ENCODE measurements around the gene ERC2. TPM values are rescaled to one million over a fixed set of nuclear protein-coding genes. Genes with fewer than 3 reads are reported as not detected.
A peak's percentile ranks its signal among the peaks of the same experiment; 100 is the strongest.
"Not testable (repeated sequence)": the region's sequence is repeated elsewhere in the genome, so short reads cannot be mapped to it uniquely, and the experiment has no call there.

Gene ERC2
- total RNA-seq, 1 donor from 2014 or later: 48.3 TPM

DNA sequence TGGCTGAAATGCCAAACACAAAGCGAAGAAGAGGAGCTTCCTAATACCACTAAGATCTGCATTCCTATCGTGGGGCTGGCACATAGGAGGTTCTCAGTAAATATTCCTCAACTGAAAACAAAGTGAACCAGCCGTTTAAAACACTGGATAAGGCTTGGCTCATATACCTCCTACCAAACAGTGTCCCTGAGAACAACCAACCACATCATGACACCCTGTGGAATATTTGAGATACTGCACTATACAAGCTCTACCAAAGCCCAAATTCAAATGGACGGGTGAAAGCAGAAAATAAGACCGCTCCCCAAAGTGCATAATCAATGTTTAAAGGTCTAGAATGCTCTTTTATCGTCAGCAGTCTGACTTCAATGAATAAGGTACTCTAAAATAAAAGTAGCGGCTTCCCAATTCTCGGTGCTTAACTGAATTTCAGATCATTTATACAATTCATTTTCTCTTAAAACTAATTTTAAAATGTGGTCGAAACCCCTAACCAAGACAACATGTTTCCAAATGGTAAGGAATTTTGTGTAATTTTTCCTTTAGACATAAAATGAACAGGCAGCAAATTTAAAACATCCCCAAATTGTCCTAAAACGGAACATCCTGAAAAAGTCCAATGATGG lies 425.8 kb downstream of the ERC2 start:
- no peak for DNase-seq
- H3K4me3 Mint-ChIP-seq (ENCODE audit: unreplicated experiment): no peak overlapping the region
- peak; percentile 55 for TF ChIP-seq CTCF (IDR thresholded peaks at IDR 0.05; ENCODE audit: partially characterized antibody, unreplicated experiment)
- H3K4me1 Mint-ChIP-seq (ENCODE audit: low read depth, unreplicated experiment): no peaks in the 10 kb centered on the region
- peaks cover 14% of the 10 kb centered on the region for H3K36me3 Mint-ChIP-seq (ENCODE audit: unreplicated experiment)
- peaks cover 3% of the 10 kb centered on the region for H3K9me3 Mint-ChIP-seq (ENCODE audit: unreplicated experiment)
- peaks cover 2% of the 10 kb centered on the region for H3K27me3 Mint-ChIP-seq (ENCODE audit: unreplicated experiment)
- no peak overlapping the region for H3K27ac Mint-ChIP-seq (ENCODE audit: unreplicated experiment)

- Mint-ChIP-seq H3K36me3 (ENCODE audit: unreplicated experiment) (no peaks in the 10 kb centered on the region), H3K4me3 (ENCODE audit: unreplicated experiment) (no peak overlapping the region), H3K4me1 (ENCODE audit: low read depth, unreplicated experiment) (no peaks in the 10 kb centered on the region), H3K27ac (ENCODE audit: unreplicated experiment) (no peak overlapping the region), H3K9me3 (ENCODE audit: unreplicated experiment) (no peaks in the 10 kb centered on the region), H3K27me3 (ENCODE audit: unreplicated experiment) (no peaks in the 10 kb centered on the region)
- no peak for TF ChIP-seq CTCF (IDR thresholded peaks at IDR 0.05; ENCODE audit: partially characterized antibody, unreplicated experiment)
- DNase-seq: no peak
These were observed 442.9 kb downstream of the ERC2 start for GRCh38 chr3:56025326-56025725.

GRCh38 chr3:56023546-56023945 lies 444.7 kb downstream of the ERC2 start:
- Mint-ChIP-seq H3K27ac (ENCODE audit: unreplicated experiment) (no peak overlapping the region), H3K4me1 (ENCODE audit: low read depth, unreplicated experiment) (no peaks in the 10 kb centered on the region), H3K36me3 (ENCODE audit: unreplicated experiment) (no peaks in the 10 kb centered on the region), H3K27me3 (ENCODE audit: unreplicated experiment) (no peaks in the 10 kb centered on the region), H3K4me3 (ENCODE audit: unreplicated experiment) (no peak overlapping the region), H3K9me3 (ENCODE audit: unreplicated experiment) (no peaks in the 10 kb centered on the region)
- TF ChIP-seq CTCF (IDR thresholded peaks at IDR 0.05; ENCODE audit: partially characterized antibody, unreplicated experiment): no peak
- DNase-seq: no peak

- no peak for DNase-seq
- Mint-ChIP-seq H3K27ac (ENCODE audit: unreplicated experiment) (no peak overlapping the region), H3K4me1 (ENCODE audit: low read depth, unreplicated experiment) (no peaks in the 10 kb centered on the region), H3K4me3 (ENCODE audit: unreplicated experiment) (no peak overlapping the region), H3K9me3 (ENCODE audit: unreplicated experiment) (peaks cover 2% of the 10 kb centered on the region), H3K27me3 (ENCODE audit: unreplicated experiment) (peaks cover 1% of the 10 kb centered on the region), H3K36me3 (ENCODE audit: unreplicated experiment) (no peaks in the 10 kb centered on the region)
- no peak for TF ChIP-seq CTCF (IDR thresholded peaks at IDR 0.05; ENCODE audit: partially characterized antibody, unreplicated experiment)
These were observed 445.6 kb downstream of the ERC2 start for GRCh38 chr3:56022619-56023018.

DNA sequence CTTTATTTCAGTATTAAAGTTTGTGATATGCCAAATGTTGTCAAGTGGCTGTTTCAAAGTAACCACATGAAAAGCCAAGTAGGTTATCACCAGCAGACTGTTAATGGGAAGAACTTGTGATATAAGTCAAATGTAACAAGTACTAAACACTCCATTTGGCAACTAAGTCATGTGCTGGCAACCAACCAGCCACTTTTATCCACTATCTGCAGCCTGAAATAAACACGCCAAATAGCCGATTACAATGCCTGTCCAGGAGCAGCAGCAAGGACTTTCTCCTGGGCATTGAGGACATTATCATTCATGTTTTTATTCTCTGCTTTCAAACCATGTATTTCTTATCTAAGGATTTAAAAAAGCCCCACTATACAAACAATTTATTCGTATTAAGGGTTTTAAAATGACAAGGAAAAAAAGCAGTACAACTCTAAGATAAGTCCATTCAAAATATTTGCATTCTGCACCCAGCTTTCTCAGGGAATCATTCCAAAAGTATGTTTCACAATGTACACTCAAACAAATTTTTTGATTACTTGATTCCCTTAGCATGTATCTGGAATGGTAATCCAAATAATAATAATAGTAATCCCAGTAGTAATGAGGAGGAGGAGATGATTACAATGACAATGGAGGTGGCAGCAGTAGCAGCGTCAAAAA lies 448.6 kb downstream of the ERC2 start:
- TF ChIP-seq CTCF (IDR thresholded peaks at IDR 0.05; ENCODE audit: partially characterized antibody, unreplicated experiment): no peak
- Mint-ChIP-seq H3K9me3 (ENCODE audit: unreplicated experiment) (peaks cover 4% of the 10 kb centered on the region), H3K4me1 (ENCODE audit: low read depth, unreplicated experiment) (no peaks in the 10 kb centered on the region), H3K27ac (ENCODE audit: unreplicated experiment) (no peak overlapping the region), H3K4me3 (ENCODE audit: unreplicated experiment) (no peak overlapping the region), H3K27me3 (ENCODE audit: unreplicated experiment) (peaks cover 2% of the 10 kb centered on the region), H3K36me3 (ENCODE audit: unreplicated experiment) (no peaks in the 10 kb centered on the region)
- no peak for DNase-seq

- not testable (repeated sequence) for H3K27me3 Mint-ChIP-seq (ENCODE audit: unreplicated experiment)
These were observed 452.9 kb downstream of the ERC2 start for GRCh38 chr3:56015374-56015773.

More at GRCh38 chr3:56015374-56015773, 452.9 kb downstream of the ERC2 start:
- not testable (repeated sequence) for H3K9me3 Mint-ChIP-seq (ENCODE audit: unreplicated experiment); H3K4me3 Mint-ChIP-seq (ENCODE audit: unreplicated experiment); H3K4me1 Mint-ChIP-seq (ENCODE audit: low read depth, unreplicated experiment); H3K36me3 Mint-ChIP-seq (ENCODE audit: unreplicated experiment); DNase-seq; H3K27ac Mint-ChIP-seq (ENCODE audit: unreplicated experiment)
